SK-N-MC (cell line): Measurements from ENCODE around the gene FADS6.

Source experiments
- DNase-seq: peaks from one replicate; pipeline ENCODE4 v3.0.0-alpha.2; 2011; ENCODE audit warnings: low read depth, low spot score
- H3K27ac ChIP-seq: fragments of 200-600 bp; sonication (generic); 2 replicates; pipeline ENCODE4 v1.5.1; 2016; ENCODE audit warnings: mixed run types
- H3K36me3 ChIP-seq: fragments of 200-600 bp; sonication (generic); 2 replicates; pipeline ENCODE4 v1.6.1; 2017; ENCODE audit warnings: antibody characterized with exemption, low read length, mixed read lengths; ENCODE audit not compliant: insufficient read depth
- H3K4me3 ChIP-seq: fragments of 200-600 bp; sonication (generic); 2 replicates; pipeline ENCODE4 v1.5.1; 2016
- H3K9ac ChIP-seq: fragments of 200-600 bp; sonication (generic); 2 replicates; pipeline ENCODE4 v1.8.0; 2017; ENCODE audit warnings: mixed run types, mixed read lengths; ENCODE audit not compliant: insufficient read length
- H3K9me3 ChIP-seq: fragments of 200-600 bp; sonication (generic); 2 replicates; pipeline ENCODE4 v1.6.1; 2017; ENCODE audit warnings: low read depth, mild to moderate bottlenecking, antibody characterized with exemption, low read length, moderate library complexity, mixed read lengths
- EZH2 ChIP-seq: fragments of 200-600 bp; sonication (generic); IDR thresholded peaks from one replicate; pipeline ENCODE4 v1.6.1; 2017; ENCODE audit warnings: antibody characterized with exemption
- FOXP2 ChIP-seq: optimal IDR thresholded peaks from 2 replicates; pipeline ENCODE3; 2011; ENCODE audit warnings: mild to moderate bottlenecking, moderate library complexity; ENCODE audit not compliant: insufficient read depth; ENCODE audit errors: extremely low read length, control extremely low read depth
- POLR2AphosphoS5 ChIP-seq: IDR thresholded peaks from 2 replicates; pipeline ENCODE4 v1.6.1; 2012; ENCODE audit warnings: mild to moderate bottlenecking, low read depth, low read length, borderline replicate concordance

FADS6 gene

GRCh38 chr17:74866198-74866835, 27.1 kb downstream of the FADS6 start:
- no peaks in the 10 kb centered on the region for H3K9me3 ChIP-seq
- no peaks in the 10 kb centered on the region for H3K36me3 ChIP-seq
- H3K27ac ChIP-seq = no peak overlapping the region
- no peak overlapping the region for H3K9ac ChIP-seq
- no peak overlapping the region for H3K4me3 ChIP-seq
- TF ChIP-seq POLR2AphosphoS5 (no peak), EZH2 (no peak), FOXP2 (no peak)
- DNase-seq = no peak

- DNase-seq = no peak
- H3K27ac ChIP-seq = no peak overlapping the region
Observed at GRCh38 chr17:74865504-74866197, 27.8 kb downstream of the FADS6 start.

GRCh38 chr17:74864866-74865395, 28.5 kb downstream of the FADS6 start:
- Histone ChIP-seq H3K36me3 (no peaks in the 10 kb centered on the region), H3K27ac (no peak overlapping the region), H3K9ac (no peak overlapping the region), H3K9me3 (no peaks in the 10 kb centered on the region), H3K4me3 (no peak overlapping the region)
- DNase-seq = no peak
- no peak for TF ChIP-seq EZH2
- no peak for TF ChIP-seq POLR2AphosphoS5
- TF ChIP-seq FOXP2 = no peak

More at GRCh38 chr17:74865504-74866197, 27.8 kb downstream of the FADS6 start:
- no peaks in the 10 kb centered on the region for H3K9me3 ChIP-seq
- TF ChIP-seq POLR2AphosphoS5 (no peak), EZH2 (no peak), FOXP2 (no peak)
- H3K9ac ChIP-seq = no peak overlapping the region
- no peak overlapping the region for H3K4me3 ChIP-seq
- H3K36me3 ChIP-seq = no peaks in the 10 kb centered on the region

GRCh38 chr17:74864297-74864865, 29.1 kb downstream of the FADS6 start:
- TF ChIP-seq POLR2AphosphoS5 (no peak), FOXP2 (no peak), EZH2 (no peak)
- no peaks in the 10 kb centered on the region for H3K36me3 ChIP-seq
- no peak overlapping the region for H3K4me3 ChIP-seq
- no peak overlapping the region for H3K27ac ChIP-seq
- no peak overlapping the region for H3K9ac ChIP-seq
- no peak for DNase-seq
- no peaks in the 10 kb centered on the region for H3K9me3 ChIP-seq

GRCh38 chr17:74863420-74864296, 29.8 kb downstream of the FADS6 start:
- DNase-seq = no peak
- H3K4me3 ChIP-seq = no peak overlapping the region
- H3K27ac ChIP-seq = no peak overlapping the region
- H3K36me3 ChIP-seq = no peaks in the 10 kb centered on the region
- no peaks in the 10 kb centered on the region for H3K9me3 ChIP-seq
- H3K9ac ChIP-seq = no peak overlapping the region
- TF ChIP-seq POLR2AphosphoS5 = no peak

GRCh38 chr17:74862919-74863318, 30.5 kb downstream of the FADS6 start:
- Histone ChIP-seq H3K9me3 (no peaks in the 10 kb centered on the region), H3K27ac (no peak overlapping the region), H3K9ac (no peak overlapping the region), H3K4me3 (no peak overlapping the region), H3K36me3 (no peaks in the 10 kb centered on the region)
- TF ChIP-seq POLR2AphosphoS5 (no peak), FOXP2 (no peak), EZH2 (no peak)
- no peak for DNase-seq

- H3K9ac ChIP-seq = no peak overlapping the region
- no peak for TF ChIP-seq FOXP2
- TF ChIP-seq POLR2AphosphoS5 = no peak
- no peak for TF ChIP-seq EZH2
- no peak overlapping the region for H3K27ac ChIP-seq
- H3K36me3 ChIP-seq = no peaks in the 10 kb centered on the region
- no peaks in the 10 kb centered on the region for H3K9me3 ChIP-seq
- H3K4me3 ChIP-seq = no peak overlapping the region
- DNase-seq = no peak
Observed at GRCh38 chr17:74862108-74862901, 31.1 kb downstream of the FADS6 start.

GRCh38 chr17:74861662-74862107, 31.7 kb downstream of the FADS6 start:
- TF ChIP-seq POLR2AphosphoS5 (no peak), EZH2 (no peak), FOXP2 (no peak)
- no peak overlapping the region for H3K9ac ChIP-seq
- H3K9me3 ChIP-seq = no peaks in the 10 kb centered on the region
- no peaks in the 10 kb centered on the region for H3K36me3 ChIP-seq
- no peak for DNase-seq
- no peak overlapping the region for H3K27ac ChIP-seq
- H3K4me3 ChIP-seq = no peak overlapping the region
